Activated T-helper 9 cell treated with anti-CD3 and anti-CD28 coated beads, Interleukin-2, amount 50 U/mL, for 16 hours (primary cell): Measurements from ENCODE around the gene CDH18.

Source experiments
- DNase-seq: peaks from one replicate; pipeline ENCODE4 v3.0.0-alpha.2; 2020; ENCODE audit warnings: low read depth

Gene CDH18, protein sequence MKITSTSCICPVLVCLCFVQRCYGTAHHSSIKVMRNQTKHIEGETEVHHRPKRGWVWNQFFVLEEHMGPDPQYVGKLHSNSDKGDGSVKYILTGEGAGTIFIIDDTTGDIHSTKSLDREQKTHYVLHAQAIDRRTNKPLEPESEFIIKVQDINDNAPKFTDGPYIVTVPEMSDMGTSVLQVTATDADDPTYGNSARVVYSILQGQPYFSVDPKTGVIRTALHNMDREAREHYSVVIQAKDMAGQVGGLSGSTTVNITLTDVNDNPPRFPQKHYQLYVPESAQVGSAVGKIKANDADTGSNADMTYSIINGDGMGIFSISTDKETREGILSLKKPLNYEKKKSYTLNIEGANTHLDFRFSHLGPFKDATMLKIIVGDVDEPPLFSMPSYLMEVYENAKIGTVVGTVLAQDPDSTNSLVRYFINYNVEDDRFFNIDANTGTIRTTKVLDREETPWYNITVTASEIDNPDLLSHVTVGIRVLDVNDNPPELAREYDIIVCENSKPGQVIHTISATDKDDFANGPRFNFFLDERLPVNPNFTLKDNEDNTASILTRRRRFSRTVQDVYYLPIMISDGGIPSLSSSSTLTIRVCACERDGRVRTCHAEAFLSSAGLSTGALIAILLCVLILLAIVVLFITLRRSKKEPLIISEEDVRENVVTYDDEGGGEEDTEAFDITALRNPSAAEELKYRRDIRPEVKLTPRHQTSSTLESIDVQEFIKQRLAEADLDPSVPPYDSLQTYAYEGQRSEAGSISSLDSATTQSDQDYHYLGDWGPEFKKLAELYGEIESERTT

DNA sequence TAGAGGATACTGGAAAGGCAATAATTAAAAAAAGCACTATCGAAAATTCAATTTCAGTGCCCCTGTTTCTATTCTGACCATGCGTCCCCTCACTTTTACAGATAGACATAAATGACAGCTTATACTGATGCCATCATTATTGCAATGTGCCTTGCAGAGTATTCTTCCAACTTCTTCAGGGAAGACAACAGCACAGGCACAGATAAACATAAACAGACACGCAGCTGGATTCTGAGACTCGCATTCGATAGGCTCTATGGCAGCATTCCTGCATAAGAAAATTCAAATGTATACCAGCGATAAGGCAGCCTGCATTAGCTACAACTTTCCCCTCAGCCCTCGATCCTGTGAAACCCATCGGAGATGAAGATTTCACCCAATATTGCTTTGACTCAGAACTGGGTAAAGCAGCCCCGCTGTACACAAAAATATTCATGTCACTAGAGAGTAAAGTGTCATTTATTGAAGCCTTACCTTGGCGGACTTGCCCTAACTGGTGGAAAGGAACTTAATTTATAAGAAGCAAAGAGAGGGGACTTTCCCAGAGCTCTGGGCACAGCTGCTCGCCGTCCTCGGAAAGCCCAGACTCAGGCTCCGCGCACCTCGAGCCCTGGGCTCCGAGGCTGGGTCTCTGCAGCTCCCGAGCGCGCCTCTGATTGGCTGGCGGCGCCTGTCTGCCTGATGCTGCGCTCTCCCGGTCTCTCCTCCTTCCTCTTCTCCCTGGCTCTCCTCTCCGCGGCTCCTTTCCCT, at the start of gene CDH18:
TSS of gene CDH18 (minus strand) at position 589 of the 750 bp plus-strand sequence. CDS start 149,214 bp downstream, outside the sequence.
- no peak for DNase-seq

GRCh38 chr5:20034717-20035116, 46.7 kb upstream of the CDH18 start:
- DNase-seq = no peak

- DNase-seq = no peak
These were observed 45.9 kb upstream of the CDH18 start for GRCh38 chr5:20033881-20034280.

DNA sequence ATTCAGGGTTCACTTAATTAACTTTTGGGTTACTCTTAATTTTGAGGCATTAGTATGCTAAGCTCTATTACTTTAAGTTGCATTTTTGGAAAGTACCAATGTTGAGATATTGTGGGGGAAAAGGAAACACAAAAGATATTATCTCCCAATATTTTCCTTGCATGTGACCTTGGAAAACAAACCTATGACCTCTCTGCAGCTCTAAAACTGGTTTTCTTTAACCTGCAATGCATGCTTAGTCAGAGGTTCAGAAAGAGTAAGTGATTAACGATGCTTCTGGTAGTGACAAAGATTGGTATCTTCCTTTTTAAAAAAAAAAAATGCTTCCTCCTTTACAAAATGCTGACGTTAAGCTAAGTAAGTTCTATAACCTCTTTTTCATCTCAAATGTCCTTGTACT, 44.9 kb upstream of the CDH18 start:
- no peak for DNase-seq

DNA sequence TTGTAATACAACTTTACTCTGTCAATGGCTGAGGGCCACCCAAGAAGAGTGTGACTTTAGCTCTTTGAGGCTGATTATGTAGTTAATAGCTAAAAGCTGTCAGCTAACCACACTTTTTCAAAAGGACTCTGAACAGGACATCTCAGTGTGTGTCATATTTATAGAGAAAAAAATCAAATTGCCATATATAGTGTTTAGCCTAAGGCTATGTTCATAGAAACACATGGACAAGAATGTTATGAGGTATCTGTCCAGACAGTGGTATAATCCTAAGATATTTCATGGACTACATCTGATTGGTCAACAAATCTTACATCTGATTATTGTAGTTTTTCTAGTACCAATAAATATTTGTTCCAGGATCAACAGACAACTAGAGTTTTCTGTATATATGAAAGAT, 42.1 kb upstream of the CDH18 start:
- DNase-seq = no peak

GRCh38 chr5:20029266-20029665, 41.3 kb upstream of the CDH18 start:
- no peak for DNase-seq

DNA sequence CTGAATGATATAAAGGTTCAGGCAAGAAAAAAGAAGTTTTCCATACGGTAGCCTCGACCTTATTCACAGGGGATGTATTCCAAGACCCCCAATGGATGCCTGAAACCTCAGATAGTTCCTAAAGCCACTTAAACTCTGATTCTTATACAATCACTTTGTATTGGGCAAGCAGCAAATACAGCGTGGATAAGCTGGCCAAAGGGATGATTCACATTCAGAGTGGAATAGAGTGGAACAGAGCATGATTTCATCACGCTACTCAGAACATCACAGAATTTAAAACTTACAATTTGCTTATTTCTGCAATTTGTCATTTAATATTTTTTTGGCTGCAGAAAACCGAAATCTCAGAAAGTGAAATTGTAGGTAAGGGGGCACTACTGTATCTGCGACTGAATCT, 40.5 kb upstream of the CDH18 start:
- no peak for DNase-seq

- DNase-seq = no peak
These were observed 35.7 kb upstream of the CDH18 start for GRCh38 chr5:20023686-20024180.

DNA sequence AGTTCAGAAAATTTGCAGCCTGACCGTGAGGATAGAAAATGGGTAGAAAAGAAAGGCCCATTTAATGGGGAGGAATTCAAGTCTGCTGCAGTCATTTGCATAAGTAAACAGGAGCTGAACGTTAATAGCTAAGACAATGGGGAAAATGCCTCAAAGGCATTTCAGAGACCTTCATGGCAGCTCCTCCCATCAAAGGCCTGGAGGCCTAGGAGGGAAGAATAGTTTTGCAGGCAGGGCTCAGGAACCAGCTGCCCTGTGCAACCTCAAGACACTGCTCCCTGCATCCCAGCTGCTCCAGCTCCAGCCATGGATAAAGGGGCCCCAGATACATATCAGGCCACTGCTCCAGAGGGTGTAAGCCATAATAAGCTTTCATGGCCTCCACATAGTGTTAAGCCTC, 32.2 kb upstream of the CDH18 start:
- DNase-seq = no peak

GRCh38 chr5:20017021-20017420, 29.0 kb upstream of the CDH18 start:
- no peak for DNase-seq

DNA sequence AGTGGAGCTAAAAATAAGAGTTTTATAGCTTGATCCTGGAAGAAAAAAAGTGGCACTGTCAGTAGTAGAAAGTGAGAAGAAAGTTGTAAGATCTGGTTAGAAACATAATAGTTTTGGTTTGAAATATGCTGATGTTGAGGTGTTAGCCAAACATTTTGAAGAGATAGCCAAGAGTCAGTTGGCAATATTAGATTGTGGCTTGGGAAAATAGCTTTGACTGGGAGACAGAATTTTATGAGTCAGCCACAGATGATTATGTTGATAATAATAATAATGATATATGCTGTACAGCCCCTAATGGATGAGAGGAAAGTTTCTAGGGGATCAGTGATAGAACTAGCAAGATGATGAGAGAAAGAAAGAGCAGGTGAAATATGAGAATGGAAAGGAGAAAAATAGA, 12.4 kb upstream of the CDH18 start:
- DNase-seq = no peak

- DNase-seq = no peak
These were observed 457 bp upstream of the CDH18 start for GRCh38 chr5:19988457-19988856.

GRCh38 chr5:19986806-19987205, 1.2 kb downstream of the CDH18 start:
- no peak for DNase-seq

- no peak for DNase-seq
These were observed 1.9 kb downstream of the CDH18 start for GRCh38 chr5:19986031-19986619.

- no peak for DNase-seq
These were observed 9.5 kb downstream of the CDH18 start for GRCh38 chr5:19978476-19978875.

DNA sequence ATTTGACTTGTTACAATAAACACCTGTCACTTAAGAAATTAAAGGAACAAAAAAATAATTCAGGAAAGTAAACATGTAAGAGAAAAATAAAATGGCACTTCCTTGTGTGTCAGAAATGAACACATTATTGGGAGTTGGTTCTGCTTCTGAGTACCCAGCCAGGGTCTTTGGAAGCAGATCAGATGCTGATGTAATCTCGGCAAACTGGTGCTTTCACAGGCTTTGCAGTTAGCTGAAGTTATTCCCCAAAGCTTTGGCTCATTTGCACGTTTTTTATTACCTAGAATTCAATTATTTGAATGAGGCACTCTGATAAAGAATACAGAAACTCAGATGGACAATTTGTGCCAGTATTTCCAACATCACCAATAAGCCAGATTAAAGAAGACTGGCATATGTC, 10.9 kb downstream of the CDH18 start:
- DNase-seq = no peak

DNA sequence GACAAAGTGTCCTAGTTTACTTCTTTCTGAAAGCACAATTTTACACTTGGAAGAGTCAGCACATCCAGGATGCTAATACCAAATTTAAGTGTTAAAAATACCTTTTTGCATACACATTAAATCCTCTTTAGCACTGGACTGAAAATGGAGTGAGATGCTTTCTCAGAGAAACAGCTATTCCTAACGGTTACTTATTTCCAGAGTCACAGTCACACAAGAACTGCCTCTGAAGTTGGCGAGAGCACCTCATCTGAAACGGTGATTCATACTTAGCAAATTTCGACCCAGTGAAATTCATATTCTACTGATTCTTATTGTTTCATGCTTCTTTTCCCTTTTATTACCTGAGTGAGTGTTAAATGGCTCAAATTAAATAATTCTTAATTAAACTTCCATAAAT, 12.2 kb downstream of the CDH18 start:
- DNase-seq = no peak

GRCh38 chr5:19960451-19960850, 27.5 kb downstream of the CDH18 start:
- no peak for DNase-seq

DNA sequence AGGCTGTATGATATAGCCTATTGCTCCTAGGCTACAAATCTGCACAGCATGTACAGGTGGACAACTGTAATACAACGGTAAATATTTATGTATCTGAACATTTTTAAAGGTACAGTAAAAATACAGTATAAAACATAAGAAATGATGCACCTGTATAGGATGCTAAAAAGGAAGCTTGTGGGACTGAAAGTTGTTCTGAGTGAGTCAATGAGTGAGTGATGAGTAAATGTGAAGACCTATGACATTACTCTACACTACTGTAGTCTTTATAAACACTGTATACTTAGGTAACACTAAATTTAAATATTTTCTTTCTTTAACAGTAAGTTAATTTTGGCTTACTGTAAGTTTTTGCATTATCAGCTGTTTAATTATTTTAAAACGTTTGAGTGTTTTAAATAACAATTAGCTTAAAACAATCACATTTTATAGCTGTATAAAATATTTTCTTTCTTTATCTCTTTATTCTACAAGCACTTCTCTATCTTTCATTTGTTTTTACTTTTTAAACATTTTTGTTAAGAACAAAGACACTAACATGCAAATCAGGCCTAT, 28.1 kb downstream of the CDH18 start:
- DNase-seq = no peak

GRCh38 chr5:19950897-19951296, 37.1 kb downstream of the CDH18 start:
- no peak for DNase-seq

- no peak for DNase-seq
These were observed 47.8 kb downstream of the CDH18 start for GRCh38 chr5:19940192-19940591.

- DNase-seq = no peak
These were observed 57.5 kb downstream of the CDH18 start for GRCh38 chr5:19930451-19930850.
